HG02885 (cell line): Measurements from ENCODE around the gene MIA3.
A peak's percentile ranks its signal among the peaks of the same experiment; 100 is the strongest.
"Not testable (repeated sequence)": the region's sequence is repeated elsewhere in the genome, so short reads cannot be mapped to it uniquely, and the experiment has no call there.

Experiments used
- ATAC-seq: cut with Tn5 transposase; IDR thresholded peaks from one replicate; pipeline ENCODE4 v1.9.1; 2021; ENCODE audit warnings: mild to moderate bottlenecking; ENCODE audit not compliant: unreplicated experiment, poor library complexity

The MIA3 gene

DNA sequence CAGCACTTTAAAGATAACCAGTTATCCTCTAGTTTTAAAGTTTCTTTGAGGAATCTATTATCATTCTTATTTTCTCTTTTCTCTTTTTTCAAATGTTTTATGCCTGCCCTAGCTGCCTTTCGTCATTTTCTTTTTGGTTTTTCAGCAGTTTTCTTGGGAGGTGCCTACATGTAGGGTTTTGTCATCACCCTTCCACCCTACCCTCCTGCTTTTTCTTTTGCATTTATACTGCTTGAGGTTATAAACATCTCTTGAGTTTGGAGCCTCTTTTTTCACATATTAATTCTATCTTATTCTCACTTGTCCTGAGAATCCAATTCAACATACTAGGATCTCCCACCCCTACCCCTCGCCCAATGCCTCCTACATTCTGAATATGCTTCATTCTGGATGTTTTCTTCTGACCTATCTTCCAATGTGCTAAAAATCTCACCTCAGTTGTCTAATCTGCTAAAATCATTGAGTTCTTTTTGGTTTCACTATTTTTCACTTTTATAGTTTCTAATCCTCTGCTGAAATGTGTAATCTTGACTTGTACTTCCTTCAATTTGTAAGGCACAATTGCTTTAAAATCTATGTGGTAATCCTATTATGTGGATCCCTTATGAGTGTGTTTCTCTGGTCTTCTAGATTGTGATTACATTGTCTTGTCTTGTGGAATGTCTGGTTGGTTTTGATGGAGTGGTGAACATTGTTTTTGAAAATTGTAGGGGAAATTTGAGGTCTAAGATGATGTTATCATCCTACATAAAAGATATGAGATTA, 38.7 kb downstream of the MIA3 start:
- no peak for ATAC-seq

- ATAC-seq: no peak
These were observed 40.0 kb downstream of the MIA3 start for GRCh38 chr1:222657899-222658298.

DNA sequence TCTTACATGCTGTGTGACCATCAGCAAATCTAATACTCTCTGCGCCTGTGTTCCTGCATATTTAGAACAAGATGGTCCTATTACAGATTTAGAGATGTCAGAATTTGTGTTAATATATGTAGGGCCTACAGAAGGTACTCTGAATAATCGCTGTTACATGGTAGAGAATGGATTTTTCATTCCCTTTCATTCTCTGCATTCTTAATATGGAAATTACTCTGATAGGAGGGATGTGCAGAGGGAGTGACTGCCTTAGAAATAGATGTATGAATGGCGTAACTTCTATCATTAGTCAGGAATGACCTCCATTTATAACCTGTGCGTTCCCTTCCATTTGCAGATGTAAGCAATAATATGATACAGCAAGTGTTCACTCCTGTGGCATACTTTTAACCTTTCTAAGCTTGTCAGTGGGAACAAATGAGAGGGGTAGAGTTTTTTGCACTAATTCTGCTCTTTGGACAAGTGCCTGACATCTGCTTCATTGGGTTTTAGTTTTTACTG, 45.6 kb downstream of the MIA3 start:
- ATAC-seq: no peak

GRCh38 chr1:222665964-222666363, 48.1 kb downstream of the MIA3 start:
- no peak for ATAC-seq

DNA sequence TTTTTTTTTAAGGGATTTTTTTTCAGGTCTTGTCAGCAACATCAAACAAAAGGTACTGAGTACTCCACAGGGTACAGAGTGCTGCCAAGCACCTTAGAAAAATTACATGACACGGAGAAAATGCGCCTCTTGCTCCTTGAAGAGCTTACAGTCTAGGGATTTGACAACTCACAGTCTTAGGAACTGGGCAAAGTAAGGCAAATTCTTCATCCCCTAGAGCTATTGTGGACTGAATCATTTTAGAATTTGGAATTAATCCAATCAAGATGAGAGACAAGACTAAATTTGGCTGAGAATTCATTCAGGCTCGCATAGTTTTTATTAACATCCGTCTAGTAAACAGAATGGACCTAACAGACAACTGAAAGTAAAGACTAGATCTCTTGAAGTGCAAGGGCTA, 50.3 kb downstream of the MIA3 start:
- ATAC-seq: not testable (repeated sequence)

DNA sequence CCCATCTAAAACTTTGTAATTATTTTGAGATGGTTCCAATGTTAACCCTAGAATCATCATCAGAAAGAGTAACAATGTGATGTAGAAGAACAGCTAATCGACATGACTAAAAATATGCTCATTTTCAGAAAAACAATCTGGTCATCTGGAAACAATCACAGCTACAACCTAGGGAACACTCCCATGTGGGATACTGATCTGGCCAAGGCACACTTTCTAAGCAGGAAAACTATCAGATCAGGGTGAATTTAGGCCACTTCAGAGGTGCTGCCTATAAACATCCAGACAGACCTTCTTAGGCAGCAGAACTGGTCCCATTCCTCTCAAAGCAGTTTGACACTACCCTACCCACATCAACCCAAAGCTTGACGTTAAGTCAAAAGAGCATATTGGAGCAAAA, 51.2 kb downstream of the MIA3 start:
- ATAC-seq: not testable (repeated sequence)

- no peak for ATAC-seq
These were observed 52.2 kb downstream of the MIA3 start for GRCh38 chr1:222670110-222670509.

GRCh38 chr1:222680080-222680479, 62.2 kb downstream of the MIA3 start:
- no peak for ATAC-seq

DNA sequence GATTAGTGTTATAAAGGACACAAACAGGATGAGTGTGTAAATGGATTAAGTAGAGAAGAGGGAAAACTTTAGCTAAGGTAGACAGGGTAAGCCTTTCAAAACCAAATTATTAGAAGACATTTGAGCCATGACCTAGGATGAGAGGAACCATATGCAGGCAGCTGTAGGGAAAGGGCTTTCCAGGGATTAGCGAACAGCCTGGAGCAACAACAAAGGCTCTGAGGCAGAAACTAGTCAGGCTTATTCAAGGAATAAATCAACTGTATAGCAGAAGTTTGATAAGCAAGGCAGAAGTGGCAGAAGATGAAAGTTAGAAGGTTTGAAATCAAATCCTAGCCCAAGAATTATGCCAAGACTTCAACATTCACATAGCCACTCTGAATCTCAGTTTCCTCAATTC, 73.1 kb downstream of the MIA3 start:
- ATAC-seq: no peak

DNA sequence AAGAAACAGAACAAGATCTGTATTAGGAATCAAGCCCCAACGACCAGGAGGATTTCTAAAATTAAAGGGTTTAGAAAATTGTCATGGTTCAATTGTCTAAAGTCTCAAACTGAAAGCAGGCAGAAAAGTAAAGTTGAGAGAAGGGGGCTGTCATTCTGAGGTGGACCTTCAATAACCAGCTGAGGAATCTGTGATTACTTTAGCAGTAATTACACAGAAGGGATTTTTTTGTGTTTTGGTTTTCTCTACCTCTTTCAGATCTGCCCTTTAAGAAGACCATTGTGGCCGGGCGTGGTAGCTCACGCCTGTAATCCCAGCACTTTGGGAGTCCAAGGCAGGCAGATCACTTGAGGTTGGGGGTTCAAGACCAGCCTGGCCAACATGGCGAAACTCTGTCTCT, 77.0 kb downstream of the MIA3 start:
- no peak for ATAC-seq

GRCh38 chr1:222696741-222697140, 78.8 kb downstream of the MIA3 start:
- ATAC-seq: no peak

- ATAC-seq: no peak
These were observed 79.3 kb downstream of the MIA3 start for GRCh38 chr1:222697203-222697602.

DNA sequence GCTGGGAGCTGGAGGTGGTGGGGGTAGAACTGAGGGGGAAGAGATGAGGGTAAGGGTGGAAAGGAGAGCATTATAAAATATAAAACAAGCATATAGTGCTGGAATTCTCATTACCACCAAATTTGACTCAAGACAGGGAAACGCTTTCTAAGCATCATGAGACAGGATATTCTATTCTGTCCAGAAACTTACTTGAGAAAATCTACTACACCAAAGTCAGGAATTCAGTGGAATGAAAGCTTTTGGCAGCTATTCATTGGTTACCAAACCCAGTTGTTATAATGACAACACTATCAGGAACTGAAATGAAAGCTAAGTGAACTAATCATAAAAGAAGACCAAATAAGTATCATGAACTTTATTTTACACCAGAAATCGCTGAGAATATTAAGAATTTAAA, 79.9 kb downstream of the MIA3 start:
- no peak for ATAC-seq

DNA sequence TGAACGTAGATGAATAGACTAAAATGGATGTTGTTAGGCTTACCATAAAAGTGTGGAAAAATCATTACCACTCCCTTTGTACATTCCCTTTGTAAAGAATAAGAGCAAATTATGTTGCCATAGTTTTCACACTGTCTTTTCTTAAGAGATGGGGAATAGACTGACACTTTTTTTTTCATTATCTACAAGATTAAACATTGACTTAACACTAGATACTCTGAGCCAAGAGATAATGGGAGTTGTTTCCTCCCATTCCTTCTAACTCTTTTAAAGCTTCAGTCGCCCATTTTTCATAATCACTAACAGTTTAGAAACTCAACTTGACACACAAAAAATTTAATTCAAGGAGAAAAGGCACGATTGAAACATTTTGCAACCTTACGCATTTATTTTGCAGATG, 84.3 kb downstream of the MIA3 start:
- ATAC-seq: no peak

- ATAC-seq: no peak
These were observed 86.4 kb downstream of the MIA3 start for GRCh38 chr1:222704260-222704659.

DNA sequence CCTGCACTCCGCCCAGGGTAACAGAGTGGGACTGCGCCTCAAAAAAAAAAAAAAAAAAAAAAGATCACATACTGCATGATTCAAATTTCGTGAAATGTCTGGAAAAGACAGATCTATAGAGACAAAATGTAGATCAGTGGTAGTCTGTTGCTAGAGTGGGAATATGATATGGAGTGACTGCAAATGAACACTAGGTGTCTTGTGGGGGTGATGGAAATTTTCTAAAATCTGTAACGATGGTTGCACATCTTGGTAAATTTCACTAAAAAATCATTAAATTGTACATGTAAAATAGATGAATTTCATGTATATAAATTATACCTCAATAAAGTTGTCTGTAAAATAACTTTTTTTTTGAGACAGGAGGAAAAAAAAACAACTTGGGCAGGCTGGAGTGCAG, 88.9 kb downstream of the MIA3 start:
- ATAC-seq: no peak

DNA sequence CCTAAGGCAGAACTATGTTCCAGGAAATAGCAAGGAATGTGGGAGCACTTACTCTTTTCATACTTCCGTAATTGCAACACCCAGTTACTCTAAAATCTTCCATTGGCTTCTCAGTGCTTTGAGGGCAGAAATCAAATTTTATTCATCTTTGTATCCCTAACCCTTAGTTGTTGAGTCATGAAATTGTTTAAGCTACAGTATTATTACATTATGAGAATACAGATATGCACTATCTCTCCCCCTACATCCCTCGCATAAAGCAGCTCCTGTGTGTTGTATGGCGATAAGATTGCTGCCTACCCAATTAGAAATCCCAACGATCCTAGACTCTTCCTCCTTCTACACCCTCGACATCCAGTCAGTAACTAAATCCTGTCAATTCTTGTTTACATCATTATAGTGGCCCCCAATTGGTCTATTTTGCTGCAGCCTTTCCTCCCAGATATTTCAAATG, 91.8 kb downstream of the MIA3 start:
- no peak for ATAC-seq

- ATAC-seq: peak; percentile 35
These were observed 93.7 kb downstream of the MIA3 start for GRCh38 chr1:222711319-222712252.

- peak; percentile 84 for ATAC-seq
These were observed 94.6 kb downstream of the MIA3 start, which contains the start of the genes AIDA and BROX for GRCh38 chr1:222712253-222713090. TSS of gene AIDA (minus strand) at chr1:222712491. CDS start at chr1:222712317, 174 bp downstream. TSS of gene BROX (plus strand) at chr1:222712564. CDS start at chr1:222715700, 3,136 bp downstream.
